ENCODE data around the gene TSPY8. TPM values are rescaled to one million over a fixed set of nuclear protein-coding genes. Genes with fewer than 3 reads are reported as not detected.
"Not testable (repeated sequence)": the region's sequence is repeated elsewhere in the genome, so short reads cannot be mapped to it uniquely, and the experiment has no call there.

The TSPY8 gene, protein sequence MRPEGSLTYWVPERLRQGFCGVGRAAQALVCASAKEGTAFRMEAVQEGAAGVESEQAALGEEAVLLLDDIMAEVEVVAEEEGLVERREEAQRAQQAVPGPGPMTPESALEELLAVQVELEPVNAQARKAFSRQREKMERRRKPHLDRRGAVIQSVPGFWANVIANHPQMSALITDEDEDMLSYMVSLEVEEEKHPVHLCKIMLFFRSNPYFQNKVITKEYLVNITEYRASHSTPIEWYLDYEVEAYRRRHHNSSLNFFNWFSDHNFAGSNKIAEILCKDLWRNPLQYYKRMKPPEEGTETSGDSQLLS
- total RNA-seq (2022) (not detected in 2 replicates), Bru-seq, nascent RNA (not detected), BruChase-seq, experiment 1, labeled RNA remaining after a 6-hour chase (not detected), BruChase-seq, experiment 2, labeled RNA remaining after a 2-hour chase (not detected)
- long read RNA-seq: 0 reads

DNA sequence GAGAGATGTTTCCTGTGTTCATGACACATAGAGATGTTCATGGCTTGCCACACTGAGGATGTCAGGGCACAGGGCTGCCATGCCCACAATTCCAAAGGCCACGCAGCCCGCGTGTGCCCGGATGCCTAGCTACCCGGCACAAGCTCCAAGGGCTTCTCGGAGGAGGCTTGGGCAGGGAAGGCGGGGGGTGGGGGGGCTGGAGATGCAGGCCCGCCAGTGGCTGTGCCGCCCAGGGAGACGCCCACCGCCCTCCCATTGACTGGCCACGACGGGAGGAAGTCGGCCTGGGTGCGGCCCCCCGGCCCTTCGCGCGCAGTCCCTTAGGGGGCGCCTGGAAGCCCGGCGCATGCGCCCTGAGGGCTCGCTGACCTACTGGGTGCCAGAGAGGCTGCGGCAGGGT is at the start of gene TSPY8:
Gene TSPY8, plus strand, starts transcription at position 301 of the 400 bp plus-strand sequence. Its CDS starts 46 bp downstream, at position 347.
- BruUV-seq (replicated peaks); DNase-seq (ENCODE audit: unreplicated experiment); POLR2A ChIA-PET; H3K27ac Mint-ChIP-seq (ENCODE audit: low read depth, unreplicated experiment); H3K9me3 Mint-ChIP-seq (ENCODE audit: unreplicated experiment); H3K27me3 Mint-ChIP-seq (ENCODE audit: insufficient read depth, unreplicated experiment); H3K4me1 Mint-ChIP-seq (ENCODE audit: insufficient read depth, unreplicated experiment); H3K4me3 Mint-ChIP-seq (ENCODE audit: unreplicated experiment); H3K36me3 Mint-ChIP-seq (ENCODE audit: insufficient read depth, unreplicated experiment); CTCF ChIA-PET; intact Hi-C loops (cut with micrococcal nuclease): not testable (repeated sequence)

DNA sequence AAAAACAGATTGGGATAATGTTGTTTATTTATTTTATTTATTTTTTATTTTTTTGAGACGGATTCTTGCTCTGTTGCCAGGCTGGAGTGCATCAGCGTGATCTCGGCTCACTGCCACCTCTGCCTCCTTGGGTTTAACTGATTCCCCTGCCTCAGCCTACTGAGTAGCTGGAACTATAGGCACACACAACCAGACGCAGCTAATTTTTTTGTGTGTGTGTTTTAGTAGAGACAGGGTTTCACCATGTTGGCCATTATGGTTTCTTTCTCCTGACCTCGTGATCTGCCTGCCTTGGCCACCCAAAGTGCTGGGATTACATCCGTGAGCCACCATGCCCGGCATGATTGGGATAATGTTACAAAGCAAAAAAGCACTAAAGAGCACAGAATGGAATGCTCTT is 36.6 kb upstream of the TSPY8 start:
- CTCF ChIA-PET: no interaction called here
- no peaks in the 10 kb centered on the region for H3K9me3 Mint-ChIP-seq (ENCODE audit: unreplicated experiment)
- TF ChIP-seq, protein P1, sequence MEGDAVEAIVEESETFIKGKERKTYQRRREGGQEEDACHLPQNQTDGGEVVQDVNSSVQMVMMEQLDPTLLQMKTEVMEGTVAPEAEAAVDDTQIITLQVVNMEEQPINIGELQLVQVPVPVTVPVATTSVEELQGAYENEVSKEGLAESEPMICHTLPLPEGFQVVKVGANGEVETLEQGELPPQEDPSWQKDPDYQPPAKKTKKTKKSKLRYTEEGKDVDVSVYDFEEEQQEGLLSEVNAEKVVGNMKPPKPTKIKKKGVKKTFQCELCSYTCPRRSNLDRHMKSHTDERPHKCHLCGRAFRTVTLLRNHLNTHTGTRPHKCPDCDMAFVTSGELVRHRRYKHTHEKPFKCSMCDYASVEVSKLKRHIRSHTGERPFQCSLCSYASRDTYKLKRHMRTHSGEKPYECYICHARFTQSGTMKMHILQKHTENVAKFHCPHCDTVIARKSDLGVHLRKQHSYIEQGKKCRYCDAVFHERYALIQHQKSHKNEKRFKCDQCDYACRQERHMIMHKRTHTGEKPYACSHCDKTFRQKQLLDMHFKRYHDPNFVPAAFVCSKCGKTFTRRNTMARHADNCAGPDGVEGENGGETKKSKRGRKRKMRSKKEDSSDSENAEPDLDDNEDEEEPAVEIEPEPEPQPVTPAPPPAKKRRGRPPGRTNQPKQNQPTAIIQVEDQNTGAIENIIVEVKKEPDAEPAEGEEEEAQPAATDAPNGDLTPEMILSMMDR (IDR thresholded peaks at IDR 0.05; ENCODE audit: unreplicated experiment): no peak
- no TSS peak for BruUV-seq (replicated peaks)
- intact Hi-C loops (cut with micrococcal nuclease): no loop called here
- H3K27ac Mint-ChIP-seq (ENCODE audit: low read depth, unreplicated experiment): no peak overlapping the region
- no peaks in the 10 kb centered on the region for H3K27me3 Mint-ChIP-seq (ENCODE audit: insufficient read depth, unreplicated experiment)
- POLR2A ChIA-PET: no interaction called here
- H3K36me3 Mint-ChIP-seq (ENCODE audit: insufficient read depth, unreplicated experiment): no peaks in the 10 kb centered on the region
- H3K4me3 Mint-ChIP-seq (ENCODE audit: unreplicated experiment): no peak overlapping the region
- DNase-seq (ENCODE audit: unreplicated experiment): no peak
- no peaks in the 10 kb centered on the region for H3K4me1 Mint-ChIP-seq (ENCODE audit: insufficient read depth, unreplicated experiment)

DNA sequence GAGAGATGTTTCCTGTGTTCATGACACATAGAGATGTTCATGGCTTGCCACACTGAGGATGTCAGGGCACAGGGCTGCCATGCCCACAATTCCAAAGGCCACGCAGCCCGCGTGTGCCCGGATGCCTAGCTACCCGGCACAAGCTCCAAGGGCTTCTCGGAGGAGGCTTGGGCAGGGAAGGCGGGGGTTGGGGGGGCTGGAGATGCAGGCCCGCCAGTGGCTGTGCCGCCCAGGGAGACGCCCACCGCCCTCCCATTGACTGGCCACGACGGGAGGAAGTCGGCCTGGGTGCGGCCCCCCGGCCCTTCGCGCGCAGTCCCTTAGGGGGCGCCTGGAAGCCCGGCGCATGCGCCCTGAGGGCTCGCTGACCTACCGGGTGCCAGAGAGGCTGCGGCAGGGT is 20.4 kb upstream of the TSPY8 start, which contains the start of gene TSPY4:
Gene TSPY4, plus strand, starts transcription at position 301 of the 400 bp plus-strand sequence. Its CDS starts 46 bp downstream, at position 347.
- POLR2A ChIA-PET; intact Hi-C loops (cut with micrococcal nuclease); H3K4me1 Mint-ChIP-seq (ENCODE audit: insufficient read depth, unreplicated experiment); H3K4me3 Mint-ChIP-seq (ENCODE audit: unreplicated experiment); DNase-seq (ENCODE audit: unreplicated experiment); CTCF ChIA-PET; BruUV-seq (replicated peaks); H3K9me3 Mint-ChIP-seq (ENCODE audit: unreplicated experiment); H3K27me3 Mint-ChIP-seq (ENCODE audit: insufficient read depth, unreplicated experiment); H3K36me3 Mint-ChIP-seq (ENCODE audit: insufficient read depth, unreplicated experiment); H3K27ac Mint-ChIP-seq (ENCODE audit: low read depth, unreplicated experiment): not testable (repeated sequence)

DNA sequence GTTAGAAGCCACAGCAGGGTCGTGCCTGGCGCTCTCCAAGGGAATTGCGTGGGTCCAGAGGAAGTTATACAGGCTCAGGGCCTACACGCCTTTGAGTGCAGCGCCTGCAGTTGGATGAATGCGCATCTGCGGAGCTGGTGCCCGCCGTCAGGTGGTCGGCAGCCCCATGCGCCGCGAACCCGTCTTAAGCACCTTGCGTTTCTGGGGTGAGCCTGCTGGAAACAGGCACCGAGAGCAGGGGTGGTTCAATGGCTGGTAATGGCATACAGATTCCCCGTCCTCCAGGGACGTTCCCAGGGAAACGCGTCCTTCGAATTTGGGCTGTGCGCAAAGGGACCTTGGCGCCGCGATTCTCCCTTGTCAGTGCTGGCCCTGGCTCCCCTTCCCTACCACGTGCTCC is 38.9 kb downstream of the TSPY8 start:
- H3K4me1 Mint-ChIP-seq (ENCODE audit: insufficient read depth, unreplicated experiment); H3K27me3 Mint-ChIP-seq (ENCODE audit: insufficient read depth, unreplicated experiment); H3K4me3 Mint-ChIP-seq (ENCODE audit: unreplicated experiment); DNase-seq (ENCODE audit: unreplicated experiment); BruUV-seq (replicated peaks); H3K9me3 Mint-ChIP-seq (ENCODE audit: unreplicated experiment); H3K27ac Mint-ChIP-seq (ENCODE audit: low read depth, unreplicated experiment); intact Hi-C loops (cut with micrococcal nuclease); POLR2A ChIA-PET; CTCF ChIA-PET; H3K36me3 Mint-ChIP-seq (ENCODE audit: insufficient read depth, unreplicated experiment): not testable (repeated sequence)

DNA sequence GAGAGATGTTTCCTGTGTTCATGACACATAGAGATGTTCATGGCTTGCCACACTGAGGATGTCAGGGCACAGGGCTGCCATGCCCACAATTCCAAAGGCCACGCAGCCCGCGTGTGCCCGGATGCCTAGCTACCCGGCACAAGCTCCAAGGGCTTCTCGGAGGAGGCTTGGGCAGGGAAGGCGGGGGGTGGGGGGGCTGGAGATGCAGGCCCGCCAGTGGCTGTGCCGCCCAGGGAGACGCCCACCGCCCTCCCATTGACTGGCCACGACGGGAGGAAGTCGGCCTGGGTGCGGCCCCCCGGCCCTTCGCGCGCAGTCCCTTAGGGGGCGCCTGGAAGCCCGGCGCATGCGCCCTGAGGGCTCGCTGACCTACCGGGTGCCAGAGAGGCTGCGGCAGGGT is 40.5 kb downstream of the TSPY8 start, which contains the start of gene TSPY3:
Gene TSPY3, plus strand, starts transcription at position 301 of the 400 bp plus-strand sequence. Its CDS starts 46 bp downstream, at position 347.
- POLR2A ChIA-PET: not testable (repeated sequence)

More for the DNA sequence above, 40.5 kb downstream of the TSPY8 start, which contains the start of gene TSPY3:
- DNase-seq (ENCODE audit: unreplicated experiment); H3K36me3 Mint-ChIP-seq (ENCODE audit: insufficient read depth, unreplicated experiment); CTCF ChIA-PET; H3K4me1 Mint-ChIP-seq (ENCODE audit: insufficient read depth, unreplicated experiment); intact Hi-C loops (cut with micrococcal nuclease); H3K27ac Mint-ChIP-seq (ENCODE audit: low read depth, unreplicated experiment); H3K9me3 Mint-ChIP-seq (ENCODE audit: unreplicated experiment); BruUV-seq (replicated peaks); H3K27me3 Mint-ChIP-seq (ENCODE audit: insufficient read depth, unreplicated experiment); H3K4me3 Mint-ChIP-seq (ENCODE audit: unreplicated experiment): not testable (repeated sequence)

Other genes with a start within 250 kb of the TSPY8 start
- gene TSPY4, start 20.3 kb upstream of the TSPY8 start, total RNA-seq (2022): not detected in 2 replicates
- gene TSPY3, start 40.6 kb downstream of the TSPY8 start, total RNA-seq (2022): not detected in 2 replicates
- not detected in 2 replicates for gene TSPY1, start 109.2 kb downstream of the TSPY8 start, total RNA-seq (2022)
- not detected in 2 replicates for gene TSPY9, start 129.5 kb downstream of the TSPY8 start, total RNA-seq (2022)
- not detected in 2 replicates for gene TSPY10, start 170.1 kb downstream of the TSPY8 start, total RNA-seq (2022)